CD4-positive, alpha-beta T cell treated with Interleukin-1 beta for 1 hour (primary cell): ENCODE measurements around the gene CHST6.
"Not testable (repeated sequence)": the region's sequence is repeated elsewhere in the genome, so short reads cannot be mapped to it uniquely, and the experiment has no call there.

Source experiments
- DNase-seq, 2 donors: peaks; one replicate each; pipeline ENCODE4 v3.0.0-alpha.2; 2020 to 2022

Gene CHST6

DNA sequence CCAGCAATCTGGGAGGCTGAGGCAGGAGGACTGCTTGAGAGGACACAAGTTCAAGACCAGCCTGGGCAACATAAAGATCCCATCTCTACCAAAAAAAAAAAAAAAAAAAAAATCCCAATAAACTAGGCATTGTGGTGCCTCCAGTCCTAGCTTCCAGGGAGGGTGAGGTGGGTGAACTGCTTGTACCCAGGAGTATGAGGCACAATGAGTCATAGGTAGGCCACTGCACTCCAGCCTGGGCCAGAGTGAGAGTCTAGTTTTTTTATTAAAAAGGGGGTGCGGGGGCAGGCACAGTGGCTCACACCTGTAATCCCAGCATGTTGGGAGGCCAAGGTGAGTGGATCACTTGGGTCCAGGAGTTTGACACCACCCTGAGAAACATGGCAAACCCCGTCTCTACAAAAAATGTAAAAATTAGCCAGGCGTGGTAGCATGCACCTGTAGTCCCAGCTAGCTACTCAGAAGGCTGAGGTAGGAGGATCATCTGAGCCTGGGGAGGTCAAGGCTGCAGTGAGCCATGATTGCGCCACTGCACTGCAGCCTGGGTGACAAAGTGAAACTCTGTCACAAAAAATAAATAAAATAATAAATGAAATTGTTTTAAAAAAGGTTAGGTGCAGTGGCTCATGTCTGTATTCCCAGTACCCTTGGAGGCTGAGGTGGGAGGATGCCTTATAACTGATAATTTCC, 7.8 kb upstream of the CHST6 start:
- DNase-seq = no peak

DNA sequence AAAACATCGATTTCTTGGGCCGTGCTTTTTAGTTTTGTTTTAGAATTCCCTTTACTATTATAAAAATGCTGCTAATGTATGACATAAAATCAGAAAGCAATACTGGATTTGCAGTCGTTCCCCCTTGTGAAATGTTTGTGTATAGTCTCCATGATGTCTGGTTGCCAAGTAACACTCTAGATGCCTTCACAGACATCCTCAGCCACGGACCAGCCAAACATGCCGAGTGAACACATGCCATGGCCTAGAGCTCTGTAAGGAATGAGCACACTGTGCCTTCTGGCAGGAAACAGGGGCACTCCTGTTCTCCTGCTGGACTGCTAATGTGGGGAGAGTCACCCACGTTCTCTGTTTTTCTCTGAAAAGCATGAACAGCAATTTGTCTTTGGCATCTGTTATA, 6.6 kb upstream of the CHST6 start:
- DNase-seq = not testable (repeated sequence)

DNA sequence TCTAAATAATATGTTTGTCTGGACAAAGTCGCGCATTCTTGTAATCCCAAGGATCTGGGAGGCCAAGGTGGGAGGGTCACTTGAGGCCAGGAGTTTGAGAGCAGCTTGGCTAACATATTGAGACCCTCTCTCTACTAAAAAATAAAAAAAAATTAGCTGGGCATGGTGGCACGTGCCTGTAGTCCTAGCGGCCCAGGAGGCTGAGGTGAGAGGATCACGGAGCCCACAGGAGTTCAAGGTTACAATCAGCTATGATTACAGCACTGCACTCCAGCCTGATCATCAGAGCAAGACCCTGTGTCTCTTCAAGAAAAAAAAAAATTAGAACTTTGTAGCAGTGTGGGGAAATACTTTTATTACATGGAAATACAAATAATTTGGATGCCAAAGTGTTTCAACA, 6.1 kb upstream of the CHST6 start:
- DNase-seq = no peak

DNA sequence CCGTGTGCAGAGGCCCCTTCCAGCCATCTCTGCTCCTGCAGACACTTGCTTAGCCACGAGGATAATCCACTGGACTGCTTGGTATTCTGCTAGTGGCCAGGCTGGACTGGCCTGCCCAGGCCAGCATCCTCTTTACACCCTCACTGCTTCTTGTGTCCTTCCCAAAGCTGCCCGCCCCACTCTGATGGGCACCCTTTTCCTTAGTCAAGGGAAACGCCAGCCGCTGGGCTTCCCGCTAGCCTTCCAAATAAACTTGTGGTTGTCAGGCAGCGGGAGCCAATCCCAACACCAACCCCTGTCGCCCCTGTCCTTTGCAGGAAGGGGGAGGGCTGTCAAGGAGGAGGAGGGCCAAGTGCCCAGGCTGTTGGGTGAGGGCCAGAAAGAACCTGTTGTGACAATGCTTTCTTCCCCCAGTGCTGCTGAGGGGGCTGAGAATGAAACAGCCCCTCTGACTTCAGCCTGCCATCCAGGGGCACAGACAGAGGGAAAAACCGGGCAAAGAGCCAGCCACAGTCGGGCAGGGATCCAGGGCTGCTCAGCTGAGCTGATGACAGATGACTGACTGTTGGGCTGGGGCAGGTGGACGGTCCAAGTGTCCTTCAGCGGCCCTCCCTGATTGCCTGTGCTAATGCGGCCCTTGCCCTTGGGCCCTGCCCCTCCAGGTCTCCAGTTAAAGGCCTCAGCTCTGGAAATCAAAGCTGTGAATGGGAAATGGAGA, 3.5 kb upstream of the CHST6 start:
- DNase-seq = not testable (repeated sequence)

DNA sequence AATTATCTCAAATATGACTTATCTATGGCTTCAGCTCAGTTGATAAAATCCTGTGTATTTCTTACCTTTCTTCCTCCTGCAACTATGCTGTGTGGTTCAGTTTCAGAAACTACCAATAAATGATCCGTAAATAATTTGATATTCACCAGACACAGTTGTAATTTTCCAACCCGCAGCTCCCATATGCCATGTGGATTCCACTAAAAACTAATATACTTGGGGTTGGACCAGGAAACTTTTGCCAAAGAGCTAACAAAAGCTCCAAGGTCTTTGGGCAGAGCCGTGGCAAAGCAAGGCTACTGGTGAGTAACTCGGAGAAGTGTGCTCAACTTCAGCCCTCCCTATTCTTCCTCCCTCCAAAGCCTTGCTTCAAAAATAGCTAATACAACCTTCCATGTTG, 2.3 kb upstream of the CHST6 start:
- DNase-seq = no peak

DNA sequence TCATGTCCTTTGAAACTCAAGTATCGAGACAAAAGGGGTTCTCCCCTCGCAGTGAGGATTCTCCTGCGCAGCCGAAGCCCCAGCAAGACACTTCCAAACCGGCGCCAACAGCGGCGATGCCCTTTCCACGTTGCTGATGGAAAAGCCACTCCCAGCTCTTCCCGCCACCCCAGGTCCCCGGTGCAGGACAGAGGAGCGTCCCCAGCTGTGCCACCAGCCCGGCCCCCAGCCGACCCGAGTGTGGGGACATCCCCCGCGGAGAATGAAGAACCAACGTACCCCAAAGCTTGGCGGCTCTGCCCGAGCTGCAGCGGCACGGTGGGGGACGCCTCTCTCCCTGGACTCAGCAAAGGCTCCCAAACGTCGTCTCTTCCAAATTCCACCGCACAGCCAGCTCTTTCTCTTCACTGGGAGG, 573 bp downstream of the CHST6 start:
- DNase-seq = no peak

DNA sequence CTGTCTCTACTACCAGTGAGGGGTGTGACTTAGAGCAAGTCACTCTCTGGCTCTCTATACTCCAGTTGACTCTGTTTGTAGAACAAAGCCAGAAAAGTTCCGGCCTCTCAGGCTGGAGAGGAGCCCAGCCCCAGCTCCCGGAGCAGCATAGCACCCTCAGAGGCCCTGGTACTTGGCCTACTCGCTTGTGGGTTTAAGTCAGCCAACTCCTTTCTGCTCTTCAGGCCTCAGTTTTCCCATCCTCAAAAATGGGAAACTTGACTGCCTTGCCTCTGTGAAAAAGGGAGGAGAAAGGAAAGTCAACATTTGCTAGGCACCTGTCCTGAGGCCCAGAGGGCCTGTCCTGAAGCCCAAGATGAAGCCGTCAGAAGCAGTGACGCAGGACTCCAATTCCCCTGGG, 1.1 kb downstream of the CHST6 start:
- no peak for DNase-seq

DNA sequence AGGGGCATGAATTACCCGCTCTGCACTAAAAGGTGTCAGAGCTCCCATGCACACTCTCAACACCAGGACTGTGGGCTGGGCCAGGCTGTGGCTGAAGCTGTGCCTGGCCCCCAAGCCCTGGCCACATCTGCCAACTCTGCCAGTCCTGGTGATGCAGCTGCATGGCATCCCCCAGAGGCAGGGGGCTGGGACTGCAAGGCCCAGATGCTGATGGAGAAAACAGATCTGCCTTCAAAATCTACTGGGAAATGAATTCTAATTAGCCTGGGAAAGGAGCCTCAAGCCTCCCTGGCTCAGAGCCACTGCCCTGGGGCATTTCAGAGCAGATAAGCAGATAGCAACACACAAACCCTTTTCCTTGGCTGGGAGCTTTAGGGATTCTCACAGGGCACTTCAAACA, 3.4 kb downstream of the CHST6 start:
- DNase-seq = no peak

DNA sequence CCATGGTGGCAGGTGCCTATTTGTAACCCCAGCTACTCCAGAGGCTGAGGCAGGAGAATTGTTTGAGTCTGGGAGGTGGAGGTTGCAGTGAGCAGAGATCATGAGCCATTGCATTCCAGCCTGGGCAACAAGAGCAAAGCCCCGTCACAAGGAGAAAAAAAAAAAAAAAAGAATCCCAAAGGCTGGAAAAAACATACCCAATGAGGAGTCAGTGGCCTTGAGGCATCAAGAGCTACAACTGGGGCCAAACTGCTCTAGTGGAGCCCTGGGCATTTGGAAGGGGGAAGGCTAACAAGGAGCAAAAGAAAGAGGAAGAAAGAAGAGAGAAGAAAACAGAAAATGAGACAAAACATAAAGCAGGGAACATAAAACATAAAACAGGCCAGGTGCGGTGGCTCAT, 6.9 kb downstream of the CHST6 start:
- DNase-seq = no peak

DNA sequence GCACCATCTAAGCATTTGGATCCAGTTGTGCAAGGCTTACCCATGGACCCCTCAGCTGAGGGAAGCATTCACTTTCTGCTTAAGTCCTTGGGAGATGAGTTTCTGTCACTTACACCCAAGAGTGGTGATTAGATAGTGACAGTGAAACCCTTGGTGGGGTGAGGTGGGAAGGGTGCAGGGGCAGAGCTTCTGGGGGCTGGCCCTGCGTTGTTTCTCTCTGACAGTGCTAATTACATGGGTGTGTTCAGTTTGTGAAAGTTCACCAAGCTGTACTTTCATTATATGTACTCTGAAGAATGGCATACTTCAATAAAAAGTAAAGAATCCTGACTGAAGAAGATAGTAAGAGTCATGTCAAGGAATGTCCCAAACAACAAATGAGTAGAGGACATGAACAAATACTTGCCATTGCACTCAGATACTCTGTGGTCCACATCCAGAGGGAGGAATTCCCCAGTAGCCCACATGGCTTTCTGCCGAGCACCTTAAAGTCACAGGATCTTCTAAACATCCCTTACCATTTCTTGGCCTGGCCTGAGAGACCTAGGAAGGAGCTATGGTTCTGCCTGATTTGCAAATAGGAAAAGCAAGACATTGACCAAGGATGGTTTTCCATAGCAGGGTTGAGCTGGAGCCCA, 8.4 kb downstream of the CHST6 start:
- DNase-seq = no peak

DNA sequence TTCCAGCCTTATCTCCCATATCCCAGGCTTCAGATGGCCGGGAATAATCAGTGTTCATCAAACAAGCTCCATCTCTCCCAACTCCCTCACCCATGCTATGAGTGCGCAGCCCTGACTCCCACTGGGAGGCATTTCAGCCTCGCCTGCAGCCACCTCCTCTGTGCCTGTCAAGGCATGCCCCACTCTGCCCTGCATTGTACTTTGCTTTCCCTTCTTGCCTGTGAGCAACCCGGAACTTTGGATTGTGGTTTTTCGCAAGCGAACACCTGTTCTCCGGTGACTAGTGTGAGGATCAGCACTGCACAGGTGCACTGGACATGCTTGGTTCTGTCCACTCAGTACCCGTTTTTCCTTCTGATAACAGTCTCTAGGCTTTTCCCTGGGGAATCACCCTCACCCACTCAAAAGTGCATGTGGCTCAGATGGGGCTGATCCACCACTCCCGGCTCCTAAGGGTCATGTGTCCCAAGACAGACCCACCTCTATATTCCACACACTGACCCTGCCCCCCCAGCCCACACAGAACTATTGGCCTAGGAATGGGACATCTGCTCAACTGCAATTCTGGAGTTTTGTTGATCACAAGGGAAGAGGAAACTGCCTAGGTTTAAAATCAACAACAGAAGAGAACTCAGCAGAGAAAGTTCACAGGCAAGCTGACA, 9.1 kb downstream of the CHST6 start:
- DNase-seq = no peak

DNA sequence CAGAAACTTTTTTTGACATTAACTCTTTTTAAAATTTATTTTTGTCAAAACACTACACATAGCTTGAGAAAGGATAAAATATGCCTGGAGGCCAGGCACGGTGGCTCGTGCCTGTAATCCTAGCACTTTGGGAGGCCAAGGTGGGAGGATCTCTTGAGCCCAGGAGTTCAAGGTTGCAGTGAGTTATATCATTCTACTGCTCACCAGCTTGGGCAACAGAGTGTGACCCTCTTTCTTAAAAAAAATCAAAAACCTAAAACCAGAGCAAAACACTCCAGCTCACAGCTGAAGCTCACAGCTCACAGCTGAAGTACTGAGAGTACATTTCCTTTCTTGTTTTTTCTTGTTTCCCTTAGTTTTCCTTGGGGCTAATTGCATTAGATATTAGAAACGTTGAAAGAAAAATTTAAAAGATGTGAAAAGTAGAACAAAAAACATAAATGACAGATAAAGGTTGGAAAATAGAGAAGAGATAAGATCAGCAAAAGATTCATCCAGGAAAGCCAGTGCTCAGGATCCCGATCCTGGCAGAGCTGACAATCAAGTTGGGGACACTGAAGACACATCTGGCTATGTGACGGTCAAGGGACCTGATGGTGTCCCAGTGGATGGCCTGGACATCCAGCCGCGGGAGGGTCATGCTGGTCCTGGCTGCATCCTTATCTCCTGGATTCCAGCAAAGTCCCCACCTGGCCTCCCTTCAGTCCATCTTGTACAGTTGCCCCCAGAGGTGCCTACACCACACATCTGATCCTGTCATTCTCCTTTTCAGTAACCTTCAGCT, 9.8 kb downstream of the CHST6 start:
- no peak for DNase-seq

DNA sequence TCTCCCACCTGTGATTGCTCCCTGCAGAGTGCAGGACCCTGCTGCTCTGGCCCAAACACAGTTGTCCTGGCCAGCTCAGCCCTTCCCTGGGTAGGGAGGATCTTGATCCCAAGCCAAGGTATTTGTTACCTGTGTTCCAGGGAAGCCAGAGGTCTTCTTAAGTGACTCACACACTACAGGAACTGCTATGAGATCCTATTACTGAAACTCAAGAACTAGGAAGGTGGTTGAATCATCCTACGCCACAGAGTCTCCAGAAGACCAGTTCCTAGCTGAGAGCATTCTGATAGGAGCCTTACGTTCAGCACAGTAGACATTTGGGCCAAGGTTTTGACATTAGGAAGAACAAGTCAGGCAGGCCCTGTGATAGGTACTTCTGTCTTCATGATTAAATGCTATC, 12.0 kb downstream of the CHST6 start:
- DNase-seq = no peak

DNA sequence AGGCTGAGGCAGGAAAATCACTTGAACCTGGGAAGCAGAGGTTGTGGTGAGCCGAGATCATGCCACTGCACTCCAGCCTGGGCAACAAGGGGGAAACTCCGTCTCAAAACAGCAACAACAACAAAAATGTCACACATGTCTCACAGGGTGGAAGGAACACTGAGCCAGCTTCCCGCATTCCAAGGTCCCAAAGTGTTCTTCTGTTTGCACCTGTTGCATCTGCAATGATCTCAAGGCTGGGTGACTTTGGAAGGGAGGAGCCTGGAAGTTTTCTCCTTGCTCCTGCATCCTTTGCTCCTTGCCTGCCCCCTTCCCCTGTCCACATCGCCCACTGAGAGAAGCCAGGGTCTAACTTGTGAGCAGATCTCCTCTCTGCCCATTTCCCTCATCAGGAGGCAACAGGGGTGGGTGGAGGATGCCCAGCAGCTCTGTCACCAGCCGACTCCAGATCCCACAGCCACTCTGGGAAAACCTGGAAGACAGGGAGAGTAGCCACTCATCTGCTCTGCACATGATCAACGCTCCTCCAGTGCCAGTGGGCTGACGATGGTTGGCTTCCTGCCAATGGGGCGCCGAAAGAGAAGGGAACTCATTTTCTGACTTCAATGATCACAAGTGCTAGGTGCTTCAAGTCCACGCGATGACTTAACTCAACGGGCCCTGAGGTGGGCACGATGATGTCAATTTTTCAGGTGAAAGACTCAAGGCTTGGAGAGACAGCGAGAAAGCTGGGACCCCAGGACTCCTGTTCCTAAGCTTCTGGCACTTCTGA, 12.6 kb downstream of the CHST6 start:
- DNase-seq = no peak

DNA sequence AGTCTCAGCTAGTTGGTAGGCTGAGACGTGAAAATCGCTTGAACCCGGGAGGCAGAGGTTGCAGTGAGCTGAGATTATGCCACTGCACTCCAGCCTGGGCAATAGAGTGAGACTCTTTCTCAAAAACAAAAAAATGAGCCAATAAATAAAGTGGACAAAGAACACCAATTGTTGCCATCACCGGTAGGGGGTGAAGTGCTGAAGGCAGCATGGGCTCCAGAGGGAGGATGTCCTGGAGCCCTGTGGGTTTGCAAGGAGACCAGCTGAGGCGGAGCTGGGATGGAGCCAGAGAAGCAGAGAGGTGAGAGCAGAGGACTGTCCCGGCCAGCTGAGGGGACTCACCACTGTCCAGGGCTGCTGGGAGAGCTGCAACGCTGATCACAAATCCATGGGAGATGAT, 13.8 kb downstream of the CHST6 start:
- no peak for DNase-seq

DNA sequence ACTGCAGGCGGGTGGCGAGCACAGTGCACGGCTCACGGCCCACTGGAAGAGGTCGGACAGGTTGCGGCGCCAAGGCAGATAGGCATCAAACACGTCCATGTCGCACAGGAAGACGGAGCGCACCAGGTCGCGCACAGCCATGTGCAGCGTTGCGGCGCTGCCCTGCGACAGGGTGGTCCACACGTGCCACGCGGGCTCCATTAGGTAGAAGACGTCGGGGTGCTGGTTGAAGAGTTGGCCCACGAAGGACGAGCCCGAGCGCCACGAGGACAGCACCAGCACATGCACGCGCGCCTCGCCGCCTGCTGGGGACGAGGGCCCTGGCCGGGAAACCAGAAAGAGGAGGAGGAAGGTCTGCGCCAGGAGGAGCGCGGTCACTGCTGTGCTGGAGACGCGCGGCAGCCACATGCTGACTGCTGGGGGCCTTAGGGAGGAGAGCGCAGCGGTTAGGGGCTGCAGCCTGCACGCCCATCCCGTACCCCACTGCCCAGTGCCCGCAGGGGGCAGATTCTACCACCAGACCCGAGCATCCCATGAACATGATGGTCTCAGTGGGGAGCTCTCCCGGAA, 15.7 kb downstream of the CHST6 start:
- no peak for DNase-seq

DNA sequence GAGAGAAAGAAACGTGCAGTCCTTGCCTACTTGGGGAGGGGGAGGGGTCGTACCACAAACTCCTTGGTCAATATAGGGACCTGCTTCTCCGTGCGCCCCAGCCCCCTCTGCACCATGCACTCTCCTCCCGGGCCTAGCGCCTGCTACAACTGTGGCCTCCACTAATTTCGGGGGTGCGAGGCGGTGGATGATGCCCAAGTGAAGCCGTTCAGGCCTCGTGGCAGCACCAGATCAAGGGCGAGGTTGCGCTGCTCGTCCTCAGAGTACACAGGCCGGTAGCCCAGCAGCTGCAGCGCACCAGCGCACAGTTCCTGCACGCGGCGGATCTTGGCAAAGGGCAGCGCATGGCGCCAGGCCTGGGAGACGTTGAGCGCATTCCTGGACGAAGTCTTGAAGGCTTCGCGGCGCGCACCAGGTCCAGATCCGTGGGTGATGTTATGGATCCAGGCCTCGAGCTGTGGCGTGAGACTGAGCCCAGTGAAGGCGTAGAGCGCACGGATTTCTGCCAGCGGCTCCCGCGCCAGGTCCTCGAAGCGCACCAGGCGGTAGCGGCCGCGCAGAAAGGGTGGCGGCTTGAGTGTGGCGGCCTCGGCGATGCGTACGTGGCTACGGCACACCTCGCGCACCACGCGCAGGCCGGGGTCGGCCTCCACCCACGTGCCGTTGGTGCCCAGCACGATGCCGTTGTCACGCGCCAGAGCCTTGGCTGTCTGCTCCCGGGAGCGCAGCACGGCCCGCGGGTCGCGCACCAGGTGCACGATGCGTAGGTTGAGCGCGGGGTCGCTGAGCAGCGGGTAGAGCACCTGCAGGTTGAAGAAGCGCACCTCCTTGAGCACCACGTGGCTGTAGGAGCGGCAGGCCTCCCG, 16.5 kb downstream of the CHST6 start:
- DNase-seq = no peak

DNA sequence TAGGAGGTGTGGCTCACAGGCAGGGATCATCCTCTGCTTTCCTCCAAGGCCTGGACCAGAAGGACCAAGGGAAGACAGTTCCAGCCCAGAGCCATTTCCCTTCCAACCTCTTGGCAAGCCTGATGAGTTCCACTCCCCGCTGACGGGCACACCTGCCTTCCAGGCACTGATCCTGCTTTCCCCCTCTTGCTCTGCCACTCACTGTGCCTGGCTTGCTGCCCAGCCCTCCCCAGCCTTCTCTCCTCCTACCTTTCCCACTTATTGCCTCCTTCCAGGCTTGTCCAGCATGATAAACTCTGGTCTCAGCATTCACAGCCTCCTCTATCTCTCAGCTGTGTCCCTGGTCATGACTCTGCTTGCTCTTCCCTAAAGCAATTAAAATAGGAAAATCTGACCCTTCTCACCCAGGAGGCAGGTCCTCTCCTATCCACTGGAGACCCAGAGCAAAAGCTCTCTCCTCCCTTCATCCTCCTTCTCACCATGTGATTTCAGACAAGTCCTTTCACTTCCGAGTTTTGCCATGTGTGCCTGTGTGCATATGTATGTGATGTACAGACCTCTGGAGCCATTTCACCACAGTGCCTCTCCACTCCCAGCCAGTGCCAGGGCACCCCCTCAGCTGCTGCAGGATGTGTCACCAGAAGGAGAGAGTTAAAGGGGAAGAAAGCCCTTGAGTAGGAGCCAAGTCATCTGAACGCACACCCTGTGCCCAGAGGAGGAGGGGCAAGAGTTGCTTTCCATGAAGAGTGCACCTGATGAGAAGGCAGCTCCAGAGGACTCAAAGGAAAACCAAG, 17.4 kb downstream of the CHST6 start:
- DNase-seq = peak in 1 of 2 donors; percentile 32

DNA sequence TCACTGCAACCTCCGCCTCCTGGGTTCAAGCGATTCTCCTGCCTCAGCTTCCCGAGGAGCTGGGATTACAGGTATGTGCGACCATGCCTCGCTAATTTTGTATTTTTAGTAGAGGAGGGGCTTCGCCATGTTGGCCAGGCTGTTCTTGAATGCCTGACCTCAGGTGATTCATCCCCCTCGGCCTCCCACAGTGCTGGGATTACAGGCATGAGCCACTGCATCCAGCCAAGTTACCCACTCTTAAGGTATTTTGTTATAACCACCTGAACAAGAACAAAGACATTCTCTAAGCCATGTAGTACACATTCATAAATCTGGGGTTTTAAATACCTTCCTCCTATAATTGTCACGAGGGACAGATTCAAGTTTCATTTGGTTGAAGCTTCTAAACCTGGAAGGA, 18.4 kb downstream of the CHST6 start:
- no peak for DNase-seq

DNA sequence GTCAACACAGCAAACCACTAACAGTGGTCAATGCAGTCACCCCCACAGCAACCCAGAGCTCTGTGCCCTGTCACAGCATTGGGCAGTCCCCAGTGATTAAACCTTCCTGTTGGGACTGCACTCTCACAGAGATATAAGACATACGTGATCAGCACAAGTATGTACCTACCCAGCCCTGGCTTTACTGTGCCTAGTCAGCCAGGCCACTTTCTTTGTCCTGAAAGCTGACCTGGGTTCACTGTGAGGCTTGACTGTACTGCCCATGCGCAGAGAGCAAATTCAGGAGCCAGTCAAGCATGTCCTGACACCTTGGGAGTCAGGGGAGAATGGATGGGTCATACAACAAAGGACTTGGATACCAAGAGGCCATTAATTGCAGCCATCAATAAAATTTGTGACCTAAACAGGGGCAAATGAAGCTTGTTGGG, 19.8 kb downstream of the CHST6 start:
- no peak for DNase-seq
